GM21360 (cell line): ENCODE measurements around the gene DNAJB11.

Source experiments
- ATAC-seq: cut with Tn5 transposase; IDR thresholded peaks from one replicate; pipeline ENCODE4 v1.9.1; 2021; ENCODE audit warnings: mild to moderate bottlenecking, moderate library complexity; ENCODE audit not compliant: unreplicated experiment

DNAJB11 gene

DNA sequence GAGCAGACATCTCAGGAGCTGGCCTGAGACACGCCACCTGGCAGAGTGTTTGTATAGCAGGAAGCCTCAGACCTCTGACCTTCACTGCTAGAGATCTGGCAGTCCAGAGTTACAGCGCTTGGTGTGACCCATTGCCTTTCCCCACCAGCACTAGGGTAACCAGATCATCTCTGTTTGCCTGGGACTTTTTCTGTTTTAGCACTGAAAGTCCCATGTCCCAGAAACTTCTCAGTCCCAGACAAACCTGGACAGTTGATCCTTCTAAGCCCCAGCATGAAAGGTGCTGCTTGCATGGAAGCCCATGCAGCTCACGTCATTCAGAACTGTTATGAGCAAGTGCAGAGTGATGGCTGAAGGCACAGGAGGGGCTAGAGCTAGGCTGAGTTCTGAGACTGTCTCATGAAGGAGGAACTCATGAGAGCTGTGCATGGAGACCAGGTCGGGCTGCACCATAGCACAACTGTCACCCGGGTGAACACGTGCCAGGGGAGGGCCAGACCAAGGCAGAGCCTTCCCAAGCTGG is 24.1 kb downstream of the DNAJB11 start:
- ATAC-seq: no peak

DNA sequence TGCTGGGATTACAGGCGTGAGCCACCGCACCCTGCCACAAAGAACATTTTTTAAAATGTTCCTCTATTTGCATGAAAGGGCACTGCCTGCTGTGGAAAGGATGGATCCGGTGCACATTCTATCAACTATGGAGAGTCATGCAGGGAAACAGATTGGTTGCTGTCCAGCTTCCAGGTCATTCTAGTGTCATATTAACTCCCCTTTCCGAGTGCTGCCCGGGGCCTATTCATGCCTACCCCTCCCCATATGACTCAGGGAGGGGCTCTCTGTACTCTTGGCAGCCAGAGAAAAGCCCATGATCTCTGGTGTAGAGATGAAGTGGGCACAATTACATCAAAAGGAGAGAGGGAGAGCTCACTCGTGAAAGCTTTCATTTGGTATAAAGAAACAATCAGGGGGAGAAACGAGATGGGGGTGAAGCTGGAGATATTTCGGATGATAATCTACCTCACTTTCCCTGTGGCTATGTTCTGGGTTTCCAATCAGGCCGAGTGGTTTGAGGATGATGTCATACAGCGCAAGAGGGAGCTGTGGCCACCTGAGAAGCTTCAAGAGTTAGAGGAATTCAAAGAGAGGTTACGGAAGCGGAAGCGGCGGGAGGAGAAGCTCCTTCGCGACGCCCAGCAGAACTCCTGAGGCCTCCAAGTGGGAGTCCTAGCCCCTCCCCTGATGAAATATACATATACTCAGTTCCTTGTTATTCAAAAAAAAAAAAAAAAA is 26.2 kb downstream of the DNAJB11 start:
- no peak for ATAC-seq

DNA sequence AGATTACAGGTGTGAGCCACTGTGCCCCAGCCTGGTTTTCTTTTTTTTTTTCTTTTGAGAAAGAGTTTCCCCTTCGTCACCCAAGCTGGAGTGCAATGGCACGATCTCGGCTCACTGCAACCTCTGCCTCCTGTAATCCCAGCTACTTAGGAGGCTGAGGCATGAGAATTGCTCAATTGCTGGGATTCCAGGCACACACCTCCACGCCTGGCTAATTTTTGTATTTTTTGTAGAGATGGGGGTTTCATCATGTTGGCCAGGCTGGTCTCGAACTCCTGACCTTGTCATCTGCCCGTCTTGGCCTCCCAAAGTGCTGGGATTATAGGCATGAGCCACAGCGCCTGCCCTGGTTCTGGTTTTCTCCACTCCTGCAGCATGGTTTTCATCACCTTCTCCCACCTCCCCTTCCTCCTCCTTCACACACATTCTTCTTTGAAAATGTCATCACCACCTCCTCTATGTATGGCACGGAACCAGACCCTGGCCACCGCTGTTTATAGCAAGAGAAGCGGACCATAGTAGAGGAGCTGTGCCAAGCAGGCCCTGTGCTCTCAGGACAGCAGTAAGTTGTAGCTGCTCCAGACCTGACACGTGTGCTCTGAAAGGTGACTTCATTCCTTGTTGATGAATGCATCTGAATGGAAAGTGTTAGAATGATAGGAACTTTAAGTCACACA is 27.7 kb downstream of the DNAJB11 start:
- ATAC-seq: no peak

DNA sequence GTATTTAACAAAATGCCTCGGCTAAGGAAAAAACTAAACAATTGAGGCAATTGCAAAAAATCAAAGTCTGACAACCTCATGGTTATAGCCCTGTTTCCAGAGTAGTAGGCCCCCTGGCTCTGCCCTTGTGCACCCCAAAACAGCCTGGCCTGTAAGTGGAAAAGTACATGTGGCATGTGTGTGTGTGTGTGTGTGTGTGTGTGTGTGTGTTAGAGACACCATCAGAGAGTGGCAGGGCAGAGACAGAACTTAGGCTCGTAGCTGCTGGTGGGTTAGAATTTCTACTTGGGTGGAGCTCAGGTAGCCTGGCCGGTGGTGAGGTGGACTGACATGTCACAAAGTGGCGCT is 28.2 kb downstream of the DNAJB11 start:
- no peak for ATAC-seq

DNA sequence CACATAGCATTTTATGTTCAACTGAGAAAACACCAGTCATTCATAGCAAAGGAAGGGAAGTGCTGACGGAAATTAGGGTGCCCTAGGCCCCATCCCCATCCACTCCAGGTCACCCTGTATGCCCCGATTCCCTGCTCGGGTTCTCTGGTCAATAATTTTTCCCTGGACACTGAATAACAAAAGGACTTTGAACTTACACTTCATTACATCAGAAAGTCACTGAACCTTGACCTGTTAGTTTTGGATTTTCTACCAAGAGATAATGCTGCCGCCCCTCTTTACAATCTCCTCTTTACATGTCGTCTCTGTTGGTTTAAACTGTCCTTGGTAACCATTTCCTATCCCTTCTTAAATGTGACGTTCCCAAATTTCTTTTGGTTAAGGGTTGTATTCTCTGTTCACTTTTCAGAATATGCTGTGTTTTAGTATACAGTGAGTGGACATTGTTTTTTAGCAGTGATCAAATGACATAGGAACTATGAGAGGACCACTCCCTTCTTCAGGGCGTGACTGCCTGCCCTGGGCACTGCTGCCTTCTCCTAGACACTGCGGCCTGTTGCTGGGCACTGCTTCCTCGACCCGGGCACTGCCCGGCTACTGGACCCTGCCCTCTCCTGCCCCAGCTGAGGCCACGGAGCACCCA is 28.7 kb downstream of the DNAJB11 start:
- ATAC-seq: no peak

DNA sequence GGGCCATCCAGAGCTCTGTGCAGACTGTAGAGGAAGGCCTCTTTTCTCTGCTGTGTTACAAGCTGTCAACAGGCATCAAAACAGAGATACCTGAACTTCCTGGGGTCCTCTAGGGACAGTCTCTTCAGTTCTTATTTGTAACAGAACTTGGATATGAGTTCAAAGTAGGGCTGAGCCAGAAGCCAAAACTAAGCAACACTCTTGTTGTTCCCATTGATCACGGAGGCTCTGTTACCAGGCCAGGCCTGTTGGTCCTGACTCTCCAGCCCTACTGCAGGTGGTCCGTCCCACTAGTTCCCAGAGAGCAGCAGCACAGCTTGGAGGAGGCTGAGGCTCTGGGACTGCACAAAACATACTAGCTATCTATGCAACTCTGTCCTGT is 29.3 kb downstream of the DNAJB11 start:
- no peak for ATAC-seq

DNA sequence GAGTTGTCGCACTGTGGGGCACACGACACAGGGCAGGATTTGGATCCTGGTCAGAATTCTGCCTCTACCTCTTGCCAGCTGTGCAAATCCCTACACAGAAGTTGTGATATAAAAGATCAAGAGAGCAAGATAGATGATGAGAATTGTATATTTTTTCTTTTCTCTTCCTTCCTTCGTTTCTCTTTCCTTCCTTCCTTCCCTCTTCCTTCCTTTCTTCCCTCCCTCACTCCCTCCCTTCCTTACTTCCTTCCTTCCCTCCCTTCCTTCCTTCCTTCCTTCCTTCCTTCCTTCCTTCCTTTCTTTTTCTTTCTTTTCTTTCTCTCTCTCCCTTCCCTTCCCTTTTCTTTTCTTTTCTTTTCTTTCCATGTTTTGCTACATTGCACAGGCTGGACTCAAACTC is 30.4 kb downstream of the DNAJB11 start:
- no peak for ATAC-seq

DNA sequence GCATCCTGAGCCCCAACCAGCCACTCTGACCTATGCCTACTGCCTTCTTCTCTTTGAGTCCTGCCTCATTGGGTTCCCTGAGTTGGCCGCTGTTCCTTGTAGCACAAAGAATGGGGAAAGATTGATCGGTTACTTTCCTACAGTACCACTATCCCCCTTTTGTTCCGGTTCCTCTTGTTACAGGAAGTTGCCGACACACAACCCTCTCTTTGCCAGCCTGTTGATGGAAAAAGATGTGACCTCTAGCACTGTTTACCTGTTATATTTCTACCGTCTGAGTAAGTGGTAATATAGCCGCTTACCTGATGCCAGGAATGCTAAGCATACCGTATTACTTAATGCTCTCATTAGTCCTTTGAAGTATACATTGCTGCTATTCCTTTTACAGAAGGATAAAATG is 32.6 kb downstream of the DNAJB11 start:
- ATAC-seq: no peak

DNA sequence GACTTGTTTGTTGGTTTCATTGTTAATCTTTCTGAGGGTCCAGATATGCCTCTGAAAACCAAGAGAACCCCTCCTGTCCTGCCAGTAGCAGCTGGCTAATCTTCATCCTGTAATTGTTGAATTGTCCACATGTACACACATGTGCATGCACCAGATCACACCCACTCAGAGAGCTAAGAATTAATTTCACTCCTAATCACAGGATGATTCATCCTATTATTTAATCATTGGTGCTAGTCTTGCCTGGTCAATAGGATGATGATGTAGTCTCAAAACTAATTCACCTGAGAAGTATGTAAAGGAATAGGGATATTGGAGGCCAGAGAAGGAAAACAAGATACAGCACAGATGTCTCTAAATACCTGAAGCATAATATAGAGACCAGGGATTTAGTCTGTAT is 34.6 kb downstream of the DNAJB11 start:
- no peak for ATAC-seq

DNA sequence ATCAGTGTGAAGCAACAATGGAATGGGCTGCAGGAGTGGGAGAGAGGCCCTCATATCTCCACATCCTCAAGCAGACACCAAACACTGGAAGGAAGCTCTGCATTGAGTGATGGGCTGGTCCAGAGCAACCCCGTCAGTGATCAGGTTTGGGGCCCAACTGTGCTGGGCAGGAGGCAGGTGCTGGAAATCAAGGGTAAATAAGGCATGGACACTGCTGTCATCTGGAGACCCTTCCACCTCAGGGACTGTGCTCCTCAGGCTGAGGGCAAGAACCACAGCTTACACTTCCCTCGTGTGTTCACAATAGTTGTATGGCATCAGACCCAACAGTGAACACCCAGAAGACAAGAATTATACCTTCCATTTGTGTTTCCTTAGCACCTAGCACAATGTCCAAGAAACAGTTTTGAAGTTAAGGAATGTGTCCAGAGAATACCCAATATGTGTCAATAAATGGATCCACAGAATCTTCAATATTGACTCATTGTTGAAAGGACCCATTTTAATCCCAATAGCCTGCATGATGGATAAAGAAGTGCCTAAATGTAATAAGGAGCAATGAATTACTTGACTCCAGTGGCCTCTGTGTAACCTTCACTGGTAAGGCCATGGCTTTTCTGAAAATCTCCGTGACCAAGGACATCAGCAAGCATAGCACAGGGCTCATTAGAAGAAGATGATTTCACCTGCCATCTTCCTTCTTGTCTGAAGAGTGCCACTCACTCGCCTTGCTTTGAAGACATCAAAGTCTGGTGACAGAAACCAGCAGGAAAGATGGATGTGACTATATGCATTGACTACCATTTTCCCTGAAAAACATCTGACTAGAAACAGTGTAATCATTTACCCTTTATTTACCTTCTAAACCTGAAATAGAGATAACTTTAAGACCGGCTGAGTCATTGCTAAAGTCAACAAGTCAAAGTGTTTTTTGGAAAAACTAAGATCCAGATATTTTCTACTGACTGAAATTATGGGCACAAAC is 35.3 kb downstream of the DNAJB11 start:
- no peak for ATAC-seq

DNA sequence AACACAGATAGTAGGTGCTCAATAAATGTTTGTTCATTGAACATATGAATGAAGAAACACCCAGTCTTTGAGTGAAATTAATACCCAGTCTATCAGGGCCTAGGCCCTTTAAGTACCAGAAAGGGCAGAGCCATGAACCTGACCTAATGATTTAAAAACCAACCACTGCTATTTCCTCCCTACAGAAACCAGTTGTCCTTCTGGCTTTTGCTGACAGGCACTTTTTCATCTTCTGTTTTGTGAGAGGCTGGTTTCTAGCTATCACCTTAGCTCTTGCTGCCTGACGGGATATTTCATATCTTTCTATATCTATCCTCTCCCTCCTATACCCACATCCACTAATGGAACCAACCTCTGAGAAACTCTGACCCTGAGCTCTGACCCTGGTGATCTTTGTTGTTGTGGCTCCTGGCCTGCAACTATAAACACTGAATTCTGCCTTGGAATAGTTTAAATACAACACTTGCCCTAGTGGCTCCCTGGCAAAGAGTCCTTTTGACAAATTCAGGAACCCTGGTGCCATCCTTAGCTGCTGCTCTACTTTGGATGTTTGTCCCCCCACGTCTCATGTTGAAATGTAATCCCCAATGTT is 38.2 kb downstream of the DNAJB11 start:
- no peak for ATAC-seq

DNA sequence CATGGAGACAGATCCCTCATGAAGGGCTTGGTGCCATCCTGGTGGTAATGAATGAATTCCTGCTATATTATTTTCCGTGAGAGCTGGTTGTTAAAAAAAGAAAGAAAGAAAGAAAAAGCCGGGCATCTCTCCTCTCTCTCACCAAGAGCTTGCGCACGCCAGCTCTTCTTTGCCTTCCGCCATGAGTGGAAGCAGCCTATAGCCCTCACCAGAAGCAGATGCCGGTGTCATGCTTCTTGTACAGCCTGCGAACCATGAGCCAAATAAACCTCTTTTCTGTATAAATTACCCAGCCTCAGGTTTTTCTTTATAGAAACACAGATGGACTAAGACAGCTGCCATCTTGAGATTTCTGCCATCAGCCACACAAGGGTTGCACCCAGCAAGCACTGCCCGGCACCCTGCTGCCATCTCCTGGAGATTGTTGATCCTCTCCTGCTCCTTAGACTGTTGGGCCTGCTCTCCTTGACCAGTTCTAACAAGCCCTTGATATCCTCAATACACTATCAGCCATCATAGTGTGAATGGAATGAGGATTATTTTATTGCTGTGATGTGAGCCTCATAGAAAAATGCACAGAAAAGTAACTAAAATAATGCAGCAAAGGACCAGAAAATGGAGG is 38.8 kb downstream of the DNAJB11 start:
- ATAC-seq: no peak

DNA sequence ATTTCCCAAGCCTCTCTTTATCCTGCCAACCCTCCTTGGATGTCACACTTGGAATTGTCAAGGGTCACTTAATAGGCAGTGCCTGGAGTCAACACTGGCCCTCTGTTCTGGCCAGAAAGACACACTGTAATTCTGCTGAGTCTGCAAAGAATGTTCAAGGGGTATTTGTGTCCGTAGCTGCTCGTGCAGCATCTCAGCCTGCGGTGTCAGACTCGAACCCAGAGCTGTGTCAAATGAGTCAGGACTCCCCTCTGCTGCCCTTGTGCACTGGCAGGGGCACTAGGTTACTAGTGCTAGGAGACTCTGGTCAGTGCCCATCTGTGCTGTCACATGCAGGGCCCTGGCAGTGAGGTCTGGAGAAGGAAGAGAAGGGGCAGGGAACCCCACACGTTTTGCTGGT is 41.5 kb downstream of the DNAJB11 start:
- no peak for ATAC-seq

DNA sequence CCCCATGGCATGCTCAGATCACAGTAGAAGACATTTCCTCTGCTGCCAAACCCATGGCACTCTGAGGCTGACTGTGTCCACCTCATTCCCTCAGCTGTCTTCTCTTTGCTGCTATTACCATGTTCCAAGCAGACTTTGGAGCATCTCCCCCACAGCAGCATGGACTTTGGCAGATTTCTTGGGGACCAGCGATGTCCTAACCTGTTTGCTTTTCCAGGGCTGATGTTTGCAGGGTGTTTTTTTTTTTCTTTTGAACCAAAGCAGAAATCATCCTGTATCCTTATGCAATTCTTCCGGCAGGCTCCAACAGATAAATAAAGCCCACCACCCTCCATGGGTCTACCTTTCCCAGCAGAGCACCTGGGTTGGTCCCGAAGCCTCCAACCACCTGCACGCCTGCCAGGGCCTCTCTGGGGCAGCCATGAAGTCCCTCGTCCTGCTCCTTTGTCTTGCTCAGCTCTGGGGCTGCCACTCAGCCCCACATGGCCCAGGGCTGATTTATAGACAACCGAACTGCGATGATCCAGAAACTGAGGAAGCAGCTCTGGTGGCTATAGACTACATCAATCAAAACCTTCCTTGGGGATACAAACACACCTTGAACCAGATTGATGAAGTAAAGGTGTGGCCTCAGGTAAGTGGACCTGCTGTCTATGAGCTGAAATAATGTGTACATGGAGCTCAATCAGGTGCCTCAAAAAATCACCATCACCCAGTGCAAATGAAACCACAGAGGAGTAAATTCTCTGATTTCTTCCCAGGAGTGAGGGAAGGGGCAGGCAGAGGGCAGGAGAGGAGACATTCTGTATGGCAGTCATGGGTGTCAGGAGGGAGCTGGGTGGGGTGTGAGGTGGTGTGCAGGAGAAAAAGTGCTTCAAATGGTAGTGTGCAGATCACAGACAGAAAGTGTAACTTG is 42.5 kb downstream of the DNAJB11 start, which contains the start of gene AHSG:
Gene AHSG, plus strand, starts transcription at position 340 of the 916 bp plus-strand sequence. Its CDS starts 82 bp downstream, at position 422.
- no peak for ATAC-seq

DNA sequence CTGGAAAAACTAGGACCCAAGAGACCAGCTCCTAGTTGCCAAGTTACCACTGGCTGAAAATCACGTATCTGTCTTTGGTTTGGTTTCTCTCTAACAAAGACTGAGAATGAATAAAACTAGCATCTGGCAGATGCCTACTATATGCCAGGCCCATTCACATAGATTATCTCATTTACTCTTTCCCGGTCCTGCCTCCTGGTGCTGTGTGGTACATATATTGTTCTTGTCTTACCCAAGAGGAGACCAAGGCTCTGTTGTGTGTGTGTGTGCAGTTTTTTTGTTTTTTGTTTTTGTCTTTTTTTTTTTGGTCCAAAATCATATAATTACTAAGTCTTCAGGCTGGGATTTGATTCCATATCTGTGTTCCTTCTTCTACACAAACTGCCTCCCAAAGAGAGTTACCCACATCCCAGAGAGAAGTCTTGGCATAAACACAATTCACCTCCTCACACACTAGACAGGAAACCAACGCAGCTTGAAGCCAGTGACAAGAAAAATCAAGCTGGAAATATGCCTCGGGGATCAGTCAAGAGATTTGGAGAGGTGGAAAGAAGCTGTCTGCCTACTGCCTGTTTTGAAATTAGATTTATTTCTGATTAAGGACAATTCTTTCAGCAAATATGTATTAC is 43.2 kb downstream of the DNAJB11 start:
- no peak for ATAC-seq

DNA sequence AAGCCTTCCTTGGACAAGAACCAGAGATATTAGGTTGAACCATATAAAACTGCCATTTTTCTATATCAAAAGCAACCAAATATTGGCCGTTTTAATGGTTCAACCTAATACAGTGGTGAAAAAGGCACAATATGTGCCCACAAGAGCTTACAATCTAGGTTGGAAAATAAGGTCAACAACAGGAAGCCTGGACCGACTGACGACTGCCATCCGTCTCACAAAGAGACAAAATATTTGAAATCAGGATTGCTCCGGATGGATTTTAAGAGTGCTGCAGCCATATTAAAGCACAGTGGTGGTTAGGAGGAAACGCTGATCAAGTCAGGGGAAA is 43.7 kb downstream of the DNAJB11 start:
- no peak for ATAC-seq

DNA sequence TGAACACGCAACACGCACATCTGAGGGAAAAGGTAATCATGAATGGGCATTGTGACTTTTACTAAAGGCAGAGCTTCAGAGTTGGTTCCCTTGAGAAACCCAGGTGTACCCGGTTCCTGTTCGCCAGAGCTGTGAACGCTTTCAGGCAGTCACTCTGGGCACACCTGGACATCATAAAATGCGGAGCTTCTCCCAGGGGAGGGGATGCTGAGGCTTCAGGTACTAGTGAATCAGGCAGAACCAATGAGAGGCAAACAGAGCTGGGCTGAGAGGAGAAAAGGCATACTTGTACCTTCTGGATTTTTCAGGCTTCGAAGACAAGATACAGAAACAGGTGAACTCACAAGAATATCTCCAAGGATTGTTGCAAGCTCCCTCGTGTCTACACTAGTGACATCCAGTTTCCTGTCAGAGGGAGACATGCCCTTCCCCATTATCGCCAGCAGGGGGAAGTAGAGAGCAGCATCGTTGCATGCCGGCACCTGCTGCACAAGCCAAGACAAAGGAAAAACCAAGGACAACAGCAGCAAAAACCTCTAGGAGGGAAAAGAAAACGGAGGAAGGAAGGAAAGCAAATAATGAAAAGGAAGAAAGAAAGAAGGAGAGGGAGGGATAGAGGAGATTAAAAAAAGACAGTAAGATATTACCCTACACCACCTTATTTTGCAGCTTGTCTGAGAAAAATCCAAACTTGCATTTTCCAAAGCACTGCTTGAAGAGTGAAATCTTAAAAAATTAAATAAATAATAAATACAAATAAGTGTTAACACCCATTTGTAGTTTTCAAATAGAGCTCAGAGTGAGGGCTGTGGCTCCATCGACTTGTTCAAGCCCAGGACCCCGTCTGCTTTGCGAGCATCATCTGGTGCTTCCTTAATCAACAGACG is 44.3 kb downstream of the DNAJB11 start:
- peak; percentile 63 for ATAC-seq

DNA sequence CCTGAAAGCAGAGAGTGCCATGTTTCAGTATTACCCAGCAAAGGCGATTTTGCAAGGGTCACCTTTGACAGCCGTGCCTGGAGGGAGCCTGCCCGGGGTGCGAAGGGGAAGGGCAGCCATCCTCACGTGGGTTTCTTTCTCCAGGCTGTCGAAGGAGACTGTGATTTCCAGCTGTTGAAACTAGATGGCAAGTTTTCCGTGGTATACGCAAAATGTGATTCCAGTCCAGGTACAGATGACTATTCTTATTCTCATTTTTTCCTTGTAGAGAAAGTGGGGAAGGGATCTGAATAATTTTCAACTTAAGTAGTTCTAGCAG is 45.7 kb downstream of the DNAJB11 start:
- ATAC-seq: no peak
